Stimulated activated naive CD8-positive, alpha-beta T cell treated with anti-CD3 and anti-CD28 coated beads, Interleukin-15, amount 100 ng/mL, for 72 hours (primary cell): Measurements from ENCODE around the gene LPAR5.

Experiments
- ATAC-seq: fragments of 150-1000 bp; cut with Tn5 transposase; 2 replicates; pipeline ENCODE4 v1.10.0; 2021; ENCODE audit warnings: mild to moderate bottlenecking, moderate library complexity
- DNase-seq, 2 donors: peaks; one replicate each; pipeline ENCODE4 v3.0.0; 2021 to 2022
- H3K27ac Mint-ChIP-seq, 2 donors: one replicate each; pipeline ENCODE4 v1.8.0; 2022; ENCODE audit warnings: mild to moderate bottlenecking in 2 of 2, mixed read lengths in 2 of 2, moderate library complexity in 2 of 2
- H3K27me3 Mint-ChIP-seq: one replicate; pipeline ENCODE4 v1.8.0; 2022; ENCODE audit warnings: mixed read lengths
- H3K4me1 Mint-ChIP-seq: one replicate; pipeline ENCODE4 v1.8.0; 2022; ENCODE audit warnings: mild to moderate bottlenecking, mixed read lengths
- H3K4me3 Mint-ChIP-seq, 2 donors: one replicate each; pipeline ENCODE4 v1.8.0; 2022; ENCODE audit warnings: mild to moderate bottlenecking in 2 of 2, mixed read lengths in 2 of 2, moderate library complexity in 1 of 2
- H3K9me3 Mint-ChIP-seq, 2 donors: one replicate each; pipeline ENCODE4 v1.8.0; 2022; ENCODE audit warnings: mixed read lengths in 2 of 2

The LPAR5 gene

DNA sequence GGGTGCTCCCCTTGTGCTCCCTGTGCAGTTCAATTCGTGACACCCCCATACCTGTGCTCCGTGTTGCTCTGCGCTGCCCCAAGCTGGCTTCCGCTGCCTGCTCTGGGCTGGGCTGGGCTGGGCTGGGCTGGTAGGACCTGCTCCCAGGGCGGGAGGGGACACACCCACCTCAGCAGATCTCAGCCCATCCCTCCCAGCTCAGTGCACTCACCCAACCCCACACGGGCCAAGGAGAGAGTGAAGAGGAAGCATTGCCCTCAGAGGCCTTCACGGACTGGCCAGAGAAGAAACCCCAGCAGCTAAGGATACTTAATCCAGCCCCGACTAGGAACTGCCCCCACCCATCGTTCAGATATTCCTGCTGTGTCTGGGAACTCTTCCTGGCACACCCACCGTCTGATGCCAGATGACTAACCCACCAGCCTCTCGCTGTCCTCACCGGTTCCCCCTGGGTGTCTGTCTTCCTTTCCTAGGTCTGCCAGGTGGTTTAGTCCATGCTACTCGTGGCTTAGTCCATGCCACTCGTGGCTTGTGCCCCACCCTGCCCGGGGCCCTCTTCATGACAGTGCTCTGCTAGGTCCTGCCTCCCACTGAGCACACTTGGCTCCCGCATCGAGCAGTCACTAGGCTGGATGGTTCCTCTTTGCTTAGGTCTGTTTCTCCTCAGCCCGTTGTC is at the start of gene LPAR5:
LPAR5 (minus strand) TSS at position 104 of the 676 bp plus-strand sequence. CDS start 14,711 bp downstream, outside the sequence.
- ATAC-seq (peak; percentile 73), DNase-seq (peak; percentile 40 to 43)
- H3K9me3 Mint-ChIP-seq = no peaks in the 10 kb centered on the region
- H3K27me3 Mint-ChIP-seq = no peaks in the 10 kb centered on the region
- H3K4me3 Mint-ChIP-seq = peak within 1 kb of the TSS; percentile 85 to 88
- H3K4me1 Mint-ChIP-seq = peaks cover 74% of the 10 kb centered on the region
- peak within 1 kb of the TSS; percentile 93 to 97 for H3K27ac Mint-ChIP-seq

DNA sequence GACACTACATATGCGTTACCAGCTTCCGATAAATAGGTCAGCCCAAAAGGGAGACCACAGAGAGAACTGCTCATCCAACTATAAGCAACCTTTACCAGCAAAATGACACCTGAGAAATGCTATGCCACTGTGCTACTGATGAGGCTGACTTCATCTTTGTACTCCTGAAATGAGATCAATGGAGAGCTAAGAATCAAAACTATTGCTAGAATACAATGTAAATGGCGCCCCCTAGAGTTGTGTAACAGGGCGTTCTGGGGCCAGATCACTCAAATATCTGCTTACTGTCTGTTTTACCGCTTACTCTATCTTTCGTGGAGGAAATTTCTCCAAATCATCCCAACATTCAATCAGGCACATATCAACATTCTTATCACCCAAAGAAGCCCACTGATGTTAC is 48.9 kb upstream of the LPAR5 start:
- Mint-ChIP-seq H3K27me3 (no peaks in the 10 kb centered on the region), H3K4me3 (no peak overlapping the region), H3K4me1 (peaks cover 56% of the 10 kb centered on the region), H3K27ac (no peak overlapping the region), H3K9me3 (no peaks in the 10 kb centered on the region)
- ATAC-seq (peak; percentile 3), DNase-seq (peak; percentile 51 to 54)

DNA sequence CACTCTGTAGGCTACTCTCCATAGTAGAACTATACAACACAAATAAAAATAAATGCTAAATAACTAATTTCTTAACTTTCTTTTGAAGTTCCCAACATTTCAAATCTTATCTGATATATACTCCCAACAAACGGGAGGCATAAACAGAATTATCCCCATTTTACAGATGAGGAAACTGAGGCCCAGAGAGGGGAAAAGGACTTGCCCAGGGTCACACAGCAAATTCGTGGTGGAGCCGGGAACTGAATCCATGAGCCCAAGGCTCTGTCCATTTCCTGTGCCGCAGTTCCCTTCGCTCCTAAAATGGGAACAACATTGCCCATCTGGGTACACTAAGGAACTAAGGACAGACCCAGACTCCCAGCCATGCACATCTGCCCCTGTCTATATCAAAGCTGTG is 41.2 kb upstream of the LPAR5 start:
- DNase-seq (no peak), ATAC-seq (no peak)
- Mint-ChIP-seq H3K27me3 (no peaks in the 10 kb centered on the region), H3K9me3 (no peaks in the 10 kb centered on the region), H3K27ac (no peak overlapping the region), H3K4me3 (no peak overlapping the region), H3K4me1 (peaks cover 5% of the 10 kb centered on the region)

DNA sequence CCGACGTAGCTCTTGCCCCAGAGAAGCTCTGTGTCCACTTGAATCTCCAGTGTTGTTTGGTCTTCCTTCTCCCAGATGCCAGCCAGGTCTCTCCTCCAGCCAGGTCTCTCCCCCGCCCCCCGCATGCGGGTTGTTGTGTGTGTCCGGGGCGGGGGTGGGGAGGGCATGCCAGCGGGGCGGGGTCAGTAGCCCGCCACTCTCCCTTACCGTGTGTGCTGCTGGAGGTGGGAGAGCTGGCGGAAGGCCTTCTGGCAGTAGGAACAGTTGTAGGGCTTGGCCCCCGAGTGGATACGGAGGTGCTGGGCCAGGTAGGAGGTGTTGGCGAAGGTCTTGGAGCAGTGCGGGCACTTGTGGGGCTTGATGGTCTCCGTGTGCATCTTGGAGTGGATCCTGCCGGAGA is 36.4 kb upstream of the LPAR5 start:
- Mint-ChIP-seq H3K27me3 (no peaks in the 10 kb centered on the region), H3K9me3 (no peaks in the 10 kb centered on the region), H3K4me3 (no peak overlapping the region), H3K27ac (no peak overlapping the region), H3K4me1 (no peaks in the 10 kb centered on the region)
- DNase-seq (no peak), ATAC-seq (no peak)

DNA sequence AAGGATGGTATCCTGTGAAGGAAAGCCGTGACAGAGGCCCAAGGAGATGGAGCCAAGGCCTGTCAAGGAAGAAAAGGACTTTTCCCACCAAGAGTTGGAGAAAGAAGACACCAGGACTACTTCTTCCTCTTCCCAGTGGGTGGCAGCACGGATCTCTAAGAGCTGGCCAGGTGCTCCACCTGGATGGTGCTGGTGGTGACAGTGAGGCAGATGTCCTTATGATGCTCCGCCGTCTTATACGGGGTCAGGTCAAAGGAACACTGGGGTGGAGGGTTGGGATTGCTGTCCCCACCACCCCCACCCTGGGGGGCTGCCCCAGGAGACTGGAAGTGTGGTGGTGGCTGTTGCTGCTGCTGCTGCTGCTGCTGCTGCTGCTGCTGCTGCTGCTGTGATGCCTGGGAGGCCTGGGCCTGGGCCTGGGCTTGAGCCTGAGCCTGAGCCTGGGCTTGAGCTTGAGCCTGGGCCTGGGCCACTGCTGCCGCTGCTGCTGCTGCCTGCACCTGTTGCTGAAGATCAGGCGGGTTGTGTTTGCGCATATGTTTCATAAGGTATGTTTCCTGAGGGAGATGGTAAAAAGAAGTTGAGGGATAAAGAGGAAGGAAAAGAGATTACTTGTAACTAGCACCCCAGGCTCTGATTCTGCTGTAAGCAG is 31.9 kb upstream of the LPAR5 start:
- peaks cover 16% of the 10 kb centered on the region for H3K4me1 Mint-ChIP-seq
- peak overlapping the region in 1 of 2 donors; percentile 36 for H3K27ac Mint-ChIP-seq
- no peak overlapping the region for H3K4me3 Mint-ChIP-seq
- DNase-seq (no peak), ATAC-seq (no peak)
- no peaks in the 10 kb centered on the region for H3K9me3 Mint-ChIP-seq
- no peaks in the 10 kb centered on the region for H3K27me3 Mint-ChIP-seq

DNA sequence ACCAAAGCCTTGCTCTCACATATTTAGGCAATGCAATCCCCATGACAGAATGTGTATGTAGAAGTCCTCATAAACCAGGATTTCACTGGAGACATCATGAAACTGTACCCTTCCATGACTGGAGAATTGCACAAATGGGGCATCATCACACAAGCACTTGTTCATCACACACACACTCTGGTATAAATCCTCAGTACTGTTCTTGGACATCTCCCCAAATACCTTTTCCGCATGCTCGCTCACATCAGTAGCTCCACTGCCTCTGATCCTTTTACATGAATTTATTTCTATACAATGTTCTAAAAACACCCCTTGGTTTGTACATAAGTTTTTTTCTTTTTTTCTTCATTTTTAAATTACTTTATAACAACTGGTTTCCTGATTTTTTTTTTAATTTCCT is 30.5 kb upstream of the LPAR5 start:
- no peaks in the 10 kb centered on the region for H3K9me3 Mint-ChIP-seq
- no peak for DNase-seq
- H3K4me1 Mint-ChIP-seq = peaks cover 27% of the 10 kb centered on the region
- no peak overlapping the region for H3K4me3 Mint-ChIP-seq
- no peaks in the 10 kb centered on the region for H3K27me3 Mint-ChIP-seq
- ATAC-seq = no peak
- H3K27ac Mint-ChIP-seq = no peak overlapping the region

DNA sequence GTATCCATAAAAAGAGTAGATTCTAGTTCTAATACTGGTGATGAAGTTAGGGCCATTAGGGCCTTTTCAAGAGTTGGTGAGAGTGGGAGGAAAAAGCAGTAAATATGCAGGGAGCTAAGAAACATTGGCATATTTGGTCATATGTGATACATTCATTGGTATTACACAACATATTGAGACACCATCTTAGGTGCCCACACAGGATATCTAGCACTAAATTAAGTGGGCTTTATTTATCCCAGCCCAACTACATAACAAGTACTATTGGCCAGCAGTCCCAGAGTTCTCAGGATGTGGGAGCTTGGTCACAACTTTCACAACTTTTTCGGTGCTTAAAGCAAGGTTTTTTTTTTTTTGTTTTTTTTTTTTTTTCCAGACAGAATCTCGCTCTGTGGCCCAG is 29.1 kb upstream of the LPAR5 start:
- H3K27me3 Mint-ChIP-seq = no peaks in the 10 kb centered on the region
- H3K4me3 Mint-ChIP-seq = no peak overlapping the region
- DNase-seq = no peak
- ATAC-seq = no peak
- H3K27ac Mint-ChIP-seq = no peak overlapping the region
- no peaks in the 10 kb centered on the region for H3K9me3 Mint-ChIP-seq
- H3K4me1 Mint-ChIP-seq = peaks cover 27% of the 10 kb centered on the region

DNA sequence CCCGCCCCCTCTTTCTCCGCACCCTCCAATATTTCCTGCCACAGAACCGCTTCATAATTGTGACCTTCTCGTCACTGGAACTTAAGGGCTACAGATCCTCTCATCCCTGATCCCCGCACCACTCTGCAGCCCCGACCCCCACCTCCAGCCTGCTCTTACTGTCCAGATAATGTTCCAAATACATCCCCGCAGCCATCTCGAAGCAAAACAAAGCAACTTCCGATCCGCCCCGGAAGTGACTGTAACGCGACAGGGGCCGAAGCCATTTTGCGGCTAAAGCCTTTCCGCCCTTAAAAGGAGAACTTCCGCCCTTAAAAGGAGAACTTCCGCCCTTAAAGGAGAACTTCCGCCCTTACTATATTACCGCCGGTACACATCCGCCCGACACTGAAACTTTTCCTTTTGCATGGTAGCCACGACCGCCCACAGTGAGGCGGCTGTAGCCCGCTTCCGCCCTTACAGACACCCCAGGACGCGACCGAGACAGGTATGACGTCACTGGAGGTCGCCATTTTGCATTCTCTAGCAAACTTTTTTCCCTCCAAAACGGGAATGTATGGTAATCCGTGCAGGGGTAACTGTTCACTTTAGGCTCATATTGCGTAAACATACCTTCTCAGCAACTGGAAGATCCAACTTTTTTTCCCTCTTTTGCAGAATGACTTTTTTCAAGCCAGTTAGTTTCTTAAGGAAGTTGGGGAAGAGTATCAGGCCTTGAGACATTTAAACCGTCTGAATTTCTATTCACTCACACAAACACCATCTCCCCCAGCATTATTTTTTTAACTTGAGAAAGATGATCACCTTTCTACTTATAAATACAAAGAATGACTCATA is 27.4 kb upstream of the LPAR5 start, which contains the start of gene ING4:
ING4 (minus strand) TSS at position 214 of the 837 bp plus-strand sequence; CDS start at position 196, 18 bp downstream.
- peaks cover 38% of the 10 kb centered on the region for H3K4me1 Mint-ChIP-seq
- H3K27ac Mint-ChIP-seq = peak within 1 kb of the TSS; percentile 96 to 97
- no peaks in the 10 kb centered on the region for H3K9me3 Mint-ChIP-seq
- no peaks in the 10 kb centered on the region for H3K27me3 Mint-ChIP-seq
- DNase-seq (peak; percentile 93 to 98), ATAC-seq (peak; percentile 100)
- peak within 1 kb of the TSS; percentile 91 to 95 for H3K4me3 Mint-ChIP-seq

DNA sequence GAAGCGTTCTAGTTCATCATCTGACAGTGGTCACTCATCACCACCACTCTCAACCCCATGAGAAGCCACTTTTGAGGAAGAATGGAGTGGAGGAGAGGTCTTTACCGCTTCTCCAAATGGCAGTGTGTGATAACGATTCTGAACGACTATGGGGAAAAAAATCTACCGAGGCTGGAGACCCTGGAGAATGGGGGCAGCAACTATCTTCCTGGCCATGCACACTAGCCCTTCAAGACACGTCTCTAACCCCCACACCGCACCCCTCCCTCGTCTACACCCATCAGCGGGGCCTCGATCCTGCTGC is 26.8 kb upstream of the LPAR5 start:
- Mint-ChIP-seq H3K4me3 (peak overlapping the region; percentile 91 to 95), H3K9me3 (no peaks in the 10 kb centered on the region), H3K27me3 (no peaks in the 10 kb centered on the region), H3K27ac (peak overlapping the region; percentile 96 to 97), H3K4me1 (peaks cover 42% of the 10 kb centered on the region)
- DNase-seq (no peak), ATAC-seq (peak; percentile 59)

DNA sequence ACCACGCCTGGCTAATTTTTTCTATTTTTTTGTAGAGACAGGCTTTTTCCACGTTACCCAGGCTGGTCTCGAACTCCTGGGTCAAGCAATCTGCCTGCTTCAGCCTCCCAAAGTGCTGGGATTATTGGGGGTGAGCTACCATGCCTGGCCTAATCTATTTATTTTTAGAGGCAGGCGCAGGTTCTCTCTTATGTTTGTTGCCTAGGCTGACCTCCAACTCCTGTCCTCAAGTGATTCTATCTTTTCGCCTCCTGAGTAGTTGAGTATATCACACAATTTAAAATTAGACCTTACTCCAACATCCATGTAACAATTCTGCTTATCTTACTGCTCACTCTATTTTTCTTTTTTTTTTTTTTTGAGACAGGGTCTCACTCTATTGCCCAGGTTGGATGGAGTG is 18.2 kb upstream of the LPAR5 start:
- peaks cover 17% of the 10 kb centered on the region for H3K4me1 Mint-ChIP-seq
- H3K27me3 Mint-ChIP-seq = no peaks in the 10 kb centered on the region
- no peak overlapping the region for H3K4me3 Mint-ChIP-seq
- H3K9me3 Mint-ChIP-seq = no peaks in the 10 kb centered on the region
- no peak overlapping the region for H3K27ac Mint-ChIP-seq
- no peak for DNase-seq
- no peak for ATAC-seq

DNA sequence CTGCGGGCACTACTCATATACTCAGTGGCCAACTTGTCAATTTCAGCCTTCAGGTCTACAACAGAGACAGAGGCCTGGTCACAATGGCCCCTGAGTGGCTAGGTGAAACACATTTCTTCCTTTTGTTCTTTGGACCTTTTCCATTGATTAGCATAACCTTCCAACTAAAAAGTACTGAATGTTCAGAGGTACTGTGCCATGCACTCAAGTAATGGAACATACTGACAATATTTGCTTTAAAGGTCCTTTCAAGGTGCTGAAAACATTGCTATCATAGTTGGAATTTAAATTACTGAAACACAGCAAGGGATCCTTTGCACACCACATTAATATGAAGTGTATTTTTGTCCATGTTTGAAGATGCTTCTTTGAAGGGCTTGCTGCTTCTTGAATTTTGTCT is 17.6 kb upstream of the LPAR5 start:
- Mint-ChIP-seq H3K9me3 (no peaks in the 10 kb centered on the region), H3K4me3 (no peak overlapping the region), H3K4me1 (peaks cover 10% of the 10 kb centered on the region), H3K27me3 (no peaks in the 10 kb centered on the region), H3K27ac (no peak overlapping the region)
- no peak for DNase-seq
- no peak for ATAC-seq

DNA sequence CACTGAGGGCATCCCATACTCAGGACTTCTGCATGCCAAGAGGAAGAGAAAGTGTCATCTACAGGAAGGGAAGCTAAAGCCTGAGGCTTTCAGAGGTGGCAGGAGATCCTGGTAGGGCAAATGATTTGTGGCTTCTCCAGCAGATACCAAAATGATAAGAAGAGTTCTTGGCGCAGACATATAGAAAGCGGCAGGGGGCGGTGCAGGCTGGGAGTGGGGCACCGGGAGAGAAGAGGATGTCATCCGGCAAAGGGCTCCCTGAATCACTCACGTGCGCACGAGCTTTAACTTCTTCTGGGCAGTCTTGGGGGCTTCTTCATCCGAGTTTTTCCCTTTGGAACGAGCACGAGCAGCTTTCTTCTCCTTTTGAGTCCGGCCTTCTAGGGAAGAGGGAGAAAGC is 16.6 kb upstream of the LPAR5 start:
- no peak for ATAC-seq
- Mint-ChIP-seq H3K27me3 (no peaks in the 10 kb centered on the region), H3K4me3 (no peak overlapping the region), H3K9me3 (no peaks in the 10 kb centered on the region), H3K27ac (peak overlapping the region in 1 of 2 donors; percentile 54), H3K4me1 (peaks cover 2% of the 10 kb centered on the region)
- no peak for DNase-seq

DNA sequence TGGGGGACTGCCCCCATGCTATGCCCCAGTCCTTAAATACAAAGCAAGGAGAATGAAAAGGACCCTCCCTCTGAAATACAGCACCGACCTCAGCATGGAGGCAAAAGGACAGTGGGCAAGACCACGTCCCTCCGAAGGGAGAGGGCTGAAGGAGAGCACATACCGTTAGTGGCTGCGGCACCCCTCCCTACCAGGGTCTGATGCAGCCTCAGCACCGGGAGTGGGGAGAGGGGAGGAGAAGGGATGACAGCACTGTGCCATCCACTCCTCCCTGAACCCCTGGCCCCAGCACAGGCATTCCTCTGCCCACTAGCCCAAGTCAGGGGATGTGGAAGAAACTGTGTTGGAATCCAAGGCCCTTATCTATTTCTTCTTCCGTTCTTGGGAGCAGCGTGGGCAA is 15.1 kb upstream of the LPAR5 start:
- H3K4me3 Mint-ChIP-seq = no peak overlapping the region
- no peak overlapping the region for H3K27ac Mint-ChIP-seq
- ATAC-seq (no peak), DNase-seq (no peak)
- H3K4me1 Mint-ChIP-seq = peaks cover 12% of the 10 kb centered on the region
- H3K9me3 Mint-ChIP-seq = no peaks in the 10 kb centered on the region
- no peaks in the 10 kb centered on the region for H3K27me3 Mint-ChIP-seq

DNA sequence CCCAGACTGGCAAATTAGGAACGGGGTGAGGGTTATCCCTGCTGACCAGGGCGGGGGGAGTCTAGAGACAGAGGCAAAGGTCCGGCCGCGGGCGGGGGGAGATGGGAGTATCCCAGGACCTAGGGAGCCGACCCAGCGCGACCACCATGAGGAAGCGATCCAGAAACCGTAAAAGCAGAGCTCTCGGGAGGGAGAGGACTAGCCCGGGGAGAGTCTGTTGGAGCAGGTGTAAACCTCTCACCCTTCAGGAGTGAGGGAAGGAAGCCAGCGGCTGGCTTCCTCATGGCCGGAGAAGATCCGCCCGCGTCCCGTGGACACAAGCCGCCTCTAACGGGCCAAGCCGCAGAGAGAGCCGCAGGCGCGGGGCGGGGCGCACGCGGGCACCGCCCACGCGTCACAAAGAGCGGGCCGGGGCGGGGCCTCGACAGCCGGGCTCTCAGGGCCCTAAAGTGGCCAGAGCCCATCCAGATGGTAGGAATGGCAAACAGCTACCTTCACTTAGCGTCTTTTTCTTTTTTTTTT is 11.4 kb upstream of the LPAR5 start, which contains the start of gene ACRBP:
ACRBP (minus strand) TSS at position 350 of the 522 bp plus-strand sequence; CDS start at position 284, 66 bp downstream.
- DNase-seq = peak; percentile 25 to 42
- Mint-ChIP-seq H3K4me1 (peaks cover 17% of the 10 kb centered on the region), H3K4me3 (peak within 1 kb of the TSS; percentile 81 to 91), H3K9me3 (peaks cover 13 to 20% of the 10 kb centered on the region in 2 donors), H3K27me3 (no peaks in the 10 kb centered on the region), H3K27ac (peak within 1 kb of the TSS; percentile 89 to 92)
- ATAC-seq = peak; percentile 80

DNA sequence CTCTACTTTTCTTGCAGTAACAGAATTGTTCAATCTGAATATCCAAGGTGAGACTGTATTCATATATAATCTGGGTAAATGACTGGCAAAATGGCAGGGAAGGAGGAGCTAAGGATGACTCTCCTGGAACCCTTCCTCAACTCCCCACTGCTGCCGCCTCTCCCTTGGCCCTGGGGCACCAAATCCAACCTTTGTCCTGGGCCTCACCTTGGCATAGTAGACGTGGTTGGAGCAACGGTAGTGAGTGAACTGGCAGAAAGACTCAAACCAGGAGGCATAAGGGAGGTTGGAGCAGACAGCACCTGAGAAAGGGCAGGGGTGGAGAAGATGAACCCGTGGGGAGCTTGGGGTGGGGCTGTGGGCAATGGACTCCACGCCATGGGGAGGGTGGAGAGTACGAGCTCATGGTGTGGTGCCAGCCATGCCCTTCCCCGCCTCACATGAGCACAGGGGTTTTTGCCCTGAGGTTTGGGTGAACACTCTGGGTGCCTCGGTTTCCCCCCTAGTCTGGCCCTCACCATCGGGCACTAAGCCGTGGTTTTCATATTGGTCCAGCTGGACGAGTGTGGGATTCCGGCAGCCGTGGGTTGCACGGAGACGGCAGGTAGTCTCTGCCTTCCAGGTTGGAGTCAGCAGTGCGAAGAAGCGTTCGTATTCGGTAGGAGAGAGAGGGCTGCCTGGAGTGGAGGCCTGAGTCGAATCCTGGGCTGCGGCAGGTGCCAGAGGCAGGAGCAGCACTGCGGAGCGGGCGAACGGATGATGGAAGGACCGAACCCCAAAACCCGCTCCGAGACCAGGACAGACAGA is 10.7 kb upstream of the LPAR5 start:
- no peak for ATAC-seq
- Mint-ChIP-seq H3K27ac (peak overlapping the region; percentile 86 to 92), H3K9me3 (peaks cover 13 to 20% of the 10 kb centered on the region in 2 donors), H3K4me1 (peaks cover 17% of the 10 kb centered on the region), H3K27me3 (no peaks in the 10 kb centered on the region), H3K4me3 (peak overlapping the region; percentile 81 to 91)
- no peak for DNase-seq
